ENCODE data around the gene SCAANT1.

The SCAANT1 gene

GRCh38 chr3:63876260-63876659 lies 35.9 kb downstream of the SCAANT1 start:
- Histone ChIP-seq H3K4me3 (ENCODE audit: insufficient read depth in 1 of 2, low read depth in 1 of 2, low read length in 2 of 2) (no peak overlapping the region), H2BK15ac (ENCODE audit: low read depth, poor library complexity, severe bottlenecking) (no peak overlapping the region), H3K4me2 (ENCODE audit: low read length, poor library complexity, severe bottlenecking) (no peak overlapping the region), H3K23ac (ENCODE audit: low read length in 2 of 2) (no peak overlapping the region), H3K27me3 (ENCODE audit: control insufficient read depth in 1 of 2, insufficient read depth in 1 of 2, low read length in 2 of 2) (no peaks in the 10 kb centered on the region), H3K27ac (ENCODE audit: low read length, poor library complexity, severe bottlenecking) (no peak overlapping the region), H3K4me1 (ENCODE audit: control insufficient read depth, insufficient read depth, low read depth, low read length) (peaks cover 3% of the 10 kb centered on the region), H2AFZ (ENCODE audit: low read depth, low read length) (no peak overlapping the region), H3K36me3 (ENCODE audit: control insufficient read depth in 1 of 2, insufficient read depth in 2 of 2, low read depth in 1 of 2, low read length in 2 of 2) (no peaks in the 10 kb centered on the region), H2BK120ac (ENCODE audit: low read depth, low read length) (no peak overlapping the region), H3K4ac (ENCODE audit: low read depth in 1 of 2, low read length in 2 of 2) (no peak overlapping the region), H2AK5ac (ENCODE audit: low read length, severe bottlenecking) (no peak overlapping the region), H3K14ac (ENCODE audit: low read length in 2 of 2) (no peak overlapping the region), H3K9ac (ENCODE audit: low read length) (no peak overlapping the region), H3K18ac (ENCODE audit: low read depth in 1 of 2, low read length in 2 of 2) (no peak overlapping the region), H2BK12ac (ENCODE audit: low read length in 2 of 2) (no peak overlapping the region), H2BK5ac (ENCODE audit: low read depth, low read length, poor library complexity, severe bottlenecking) (no peak overlapping the region), H4K91ac (ENCODE audit: low read length) (no peak overlapping the region), H3K9me3 (ENCODE audit: control insufficient read depth, low read length) (no peaks in the 10 kb centered on the region), H3K79me1 (replicated peaks; ENCODE audit: low read length, poor library complexity, severe bottlenecking) (peaks cover 23% of the 10 kb centered on the region), H4K8ac (ENCODE audit: low read length) (no peak overlapping the region)
- peak; percentile 9 for DNase-seq
- no CpG with 5 or more reads among the region's 3 CpGs for WGBS

GRCh38 chr3:63875510-63875909 lies 36.7 kb downstream of the SCAANT1 start:
- no peak overlapping the region for H4K8ac ChIP-seq (ENCODE audit: low read length)
- H4K91ac ChIP-seq (ENCODE audit: low read length) = no peak overlapping the region
- H2BK120ac ChIP-seq (ENCODE audit: low read depth, low read length) = no peak overlapping the region
- no peak overlapping the region for H3K4me3 ChIP-seq (ENCODE audit: insufficient read depth in 1 of 2, low read depth in 1 of 2, low read length in 2 of 2)
- no peak overlapping the region for H2AK5ac ChIP-seq (ENCODE audit: low read length, severe bottlenecking)
- H3K4me1 ChIP-seq (ENCODE audit: control insufficient read depth, insufficient read depth, low read depth, low read length) = peaks cover 3% of the 10 kb centered on the region
- H2BK15ac ChIP-seq (ENCODE audit: low read depth, poor library complexity, severe bottlenecking) = no peak overlapping the region
- H3K23ac ChIP-seq (ENCODE audit: low read length in 2 of 2) = no peak overlapping the region
- no peak overlapping the region for H3K9ac ChIP-seq (ENCODE audit: low read length)
- no peak overlapping the region for H3K4me2 ChIP-seq (ENCODE audit: low read length, poor library complexity, severe bottlenecking)
- no peak overlapping the region for H2BK5ac ChIP-seq (ENCODE audit: low read depth, low read length, poor library complexity, severe bottlenecking)
- H3K27ac ChIP-seq (ENCODE audit: low read length, poor library complexity, severe bottlenecking) = no peak overlapping the region
- no peak overlapping the region for H3K14ac ChIP-seq (ENCODE audit: low read length in 2 of 2)
- no peak for DNase-seq
- H3K27me3 ChIP-seq (ENCODE audit: control insufficient read depth in 1 of 2, insufficient read depth in 1 of 2, low read length in 2 of 2) = no peaks in the 10 kb centered on the region
- H3K36me3 ChIP-seq (ENCODE audit: control insufficient read depth in 1 of 2, insufficient read depth in 2 of 2, low read depth in 1 of 2, low read length in 2 of 2) = no peaks in the 10 kb centered on the region
- no peaks in the 10 kb centered on the region for H3K9me3 ChIP-seq (ENCODE audit: control insufficient read depth, low read length)
- 29% methylated on average over 1 of the region's 2 CpGs for WGBS
- H3K4ac ChIP-seq (ENCODE audit: low read depth in 1 of 2, low read length in 2 of 2) = no peak overlapping the region
- H2AFZ ChIP-seq (ENCODE audit: low read depth, low read length) = no peak overlapping the region
- peaks cover 20% of the 10 kb centered on the region for H3K79me1 ChIP-seq (replicated peaks; ENCODE audit: low read length, poor library complexity, severe bottlenecking)
- H2BK12ac ChIP-seq (ENCODE audit: low read length in 2 of 2) = no peak overlapping the region
- no peak overlapping the region for H3K18ac ChIP-seq (ENCODE audit: low read depth in 1 of 2, low read length in 2 of 2)

- Histone ChIP-seq H3K18ac (ENCODE audit: low read depth in 1 of 2, low read length in 2 of 2) (no peak overlapping the region), H3K4me1 (ENCODE audit: control insufficient read depth, insufficient read depth, low read depth, low read length) (peaks cover 3% of the 10 kb centered on the region), H3K27me3 (ENCODE audit: control insufficient read depth in 1 of 2, insufficient read depth in 1 of 2, low read length in 2 of 2) (no peaks in the 10 kb centered on the region), H3K9ac (ENCODE audit: low read length) (no peak overlapping the region), H3K27ac (ENCODE audit: low read length, poor library complexity, severe bottlenecking) (no peak overlapping the region), H3K14ac (ENCODE audit: low read length in 2 of 2) (no peak overlapping the region), H2BK120ac (ENCODE audit: low read depth, low read length) (no peak overlapping the region), H4K8ac (ENCODE audit: low read length) (no peak overlapping the region), H2BK5ac (ENCODE audit: low read depth, low read length, poor library complexity, severe bottlenecking) (no peak overlapping the region), H3K4me2 (ENCODE audit: low read length, poor library complexity, severe bottlenecking) (no peak overlapping the region), H2AK5ac (ENCODE audit: low read length, severe bottlenecking) (no peak overlapping the region), H4K91ac (ENCODE audit: low read length) (no peak overlapping the region), H3K36me3 (ENCODE audit: control insufficient read depth in 1 of 2, insufficient read depth in 2 of 2, low read depth in 1 of 2, low read length in 2 of 2) (no peaks in the 10 kb centered on the region), H2BK15ac (ENCODE audit: low read depth, poor library complexity, severe bottlenecking) (no peak overlapping the region), H3K23ac (ENCODE audit: low read length in 2 of 2) (no peak overlapping the region), H2AFZ (ENCODE audit: low read depth, low read length) (no peak overlapping the region), H3K79me1 (replicated peaks; ENCODE audit: low read length, poor library complexity, severe bottlenecking) (peaks cover 17% of the 10 kb centered on the region), H3K4ac (ENCODE audit: low read depth in 1 of 2, low read length in 2 of 2) (no peak overlapping the region), H2BK12ac (ENCODE audit: low read length in 2 of 2) (peak overlapping the region in 1 of 2 experiments; percentile 18), H3K9me3 (ENCODE audit: control insufficient read depth, low read length) (no peaks in the 10 kb centered on the region), H3K4me3 (ENCODE audit: insufficient read depth in 1 of 2, low read depth in 1 of 2, low read length in 2 of 2) (no peak overlapping the region)
- DNase-seq = no peak
- WGBS = 86% methylated on average over 2 of the region's 3 CpGs
These were observed 37.4 kb downstream of the SCAANT1 start for GRCh38 chr3:63874769-63875168.

- H2AFZ ChIP-seq (ENCODE audit: low read depth, low read length) = no peak overlapping the region
- H3K4ac ChIP-seq (ENCODE audit: low read depth in 1 of 2, low read length in 2 of 2) = no peak overlapping the region
- no peak overlapping the region for H3K4me3 ChIP-seq (ENCODE audit: insufficient read depth in 1 of 2, low read depth in 1 of 2, low read length in 2 of 2)
- H4K8ac ChIP-seq (ENCODE audit: low read length) = no peak overlapping the region
- no CpG with 5 or more reads among the region's 2 CpGs for WGBS
- H2BK120ac ChIP-seq (ENCODE audit: low read depth, low read length) = no peak overlapping the region
- peak overlapping the region; percentile 8 for H3K27ac ChIP-seq (ENCODE audit: low read length, poor library complexity, severe bottlenecking)
- H2BK5ac ChIP-seq (ENCODE audit: low read depth, low read length, poor library complexity, severe bottlenecking) = no peak overlapping the region
- no peak overlapping the region for H2AK5ac ChIP-seq (ENCODE audit: low read length, severe bottlenecking)
- H3K4me2 ChIP-seq (ENCODE audit: low read length, poor library complexity, severe bottlenecking) = no peak overlapping the region
- no peaks in the 10 kb centered on the region for H3K27me3 ChIP-seq (ENCODE audit: control insufficient read depth in 1 of 2, insufficient read depth in 1 of 2, low read length in 2 of 2)
- H3K23ac ChIP-seq (ENCODE audit: low read length in 2 of 2) = no peak overlapping the region
- H3K79me1 ChIP-seq (replicated peaks; ENCODE audit: low read length, poor library complexity, severe bottlenecking) = peaks cover 20% of the 10 kb centered on the region
- peak; percentile 79 for DNase-seq
- peaks cover 3% of the 10 kb centered on the region in 2 experiments for H3K36me3 ChIP-seq (ENCODE audit: control insufficient read depth in 1 of 2, insufficient read depth in 2 of 2, low read depth in 1 of 2, low read length in 2 of 2)
- no peaks in the 10 kb centered on the region for H3K9me3 ChIP-seq (ENCODE audit: control insufficient read depth, low read length)
- no peak overlapping the region for H4K91ac ChIP-seq (ENCODE audit: low read length)
- H2BK15ac ChIP-seq (ENCODE audit: low read depth, poor library complexity, severe bottlenecking) = no peak overlapping the region
- H3K4me1 ChIP-seq (ENCODE audit: control insufficient read depth, insufficient read depth, low read depth, low read length) = peaks cover 3% of the 10 kb centered on the region
- no peak overlapping the region for H2BK12ac ChIP-seq (ENCODE audit: low read length in 2 of 2)
- H3K18ac ChIP-seq (ENCODE audit: low read depth in 1 of 2, low read length in 2 of 2) = no peak overlapping the region
- H3K14ac ChIP-seq (ENCODE audit: low read length in 2 of 2) = no peak overlapping the region
- H3K9ac ChIP-seq (ENCODE audit: low read length) = no peak overlapping the region
These were observed 39.9 kb downstream of the SCAANT1 start for GRCh38 chr3:63872135-63872924.

Data from mesenchymal stem cell (in vitro differentiated cells and primary cell).